HG02970 (cell line): ENCODE data around the gene NALF2.

Experiments
- ATAC-seq: cut with Tn5 transposase; IDR thresholded peaks from one replicate; pipeline ENCODE4 v1.9.1; 2021; ENCODE audit warnings: mild to moderate bottlenecking, moderate library complexity, moderate number of reproducible peaks; ENCODE audit not compliant: unreplicated experiment, low FRiP score

Gene NALF2

DNA sequence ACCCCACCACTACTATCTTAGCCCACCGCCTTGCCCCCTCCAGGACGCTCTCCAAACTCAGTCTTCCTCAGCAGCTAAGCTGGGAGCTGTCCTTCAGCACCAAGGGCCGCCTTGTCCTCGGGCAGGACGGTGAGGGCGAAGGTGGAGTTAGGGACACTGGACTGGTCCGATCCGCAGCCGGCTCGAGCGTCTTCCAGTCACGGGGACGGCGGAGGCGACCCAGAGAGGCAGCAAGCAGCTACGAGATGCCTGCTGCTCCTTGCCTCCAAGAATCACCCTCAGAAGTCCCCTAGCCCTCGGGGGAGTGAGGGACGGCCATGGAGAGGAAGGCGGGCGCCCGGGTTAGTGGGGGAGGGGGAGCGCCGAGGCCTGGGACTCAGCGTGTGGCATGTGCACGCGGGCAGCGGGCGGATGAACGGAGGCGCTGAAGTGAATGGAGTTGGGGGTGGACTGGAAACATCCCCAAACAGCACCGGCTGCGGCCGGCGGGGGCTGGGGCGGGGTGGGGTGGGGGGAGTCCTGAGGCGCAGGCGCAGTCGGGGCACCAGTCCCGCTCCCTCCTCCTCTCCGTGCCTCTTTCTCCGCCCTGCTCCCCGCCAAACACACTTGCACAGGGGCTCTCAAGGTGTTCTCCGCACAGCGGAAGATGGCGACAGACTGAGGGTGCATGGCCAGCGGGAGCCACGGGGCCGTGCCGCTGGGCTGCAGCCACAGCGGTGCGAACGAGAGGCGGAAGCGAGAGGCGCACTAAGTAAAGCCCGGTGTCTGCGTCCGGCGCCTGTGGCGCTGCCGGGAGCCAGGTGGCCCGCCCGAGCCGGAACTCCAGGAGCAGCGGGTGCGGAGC, at the start of gene NALF2:
Gene NALF2 (plus strand): TSS at position 545 of the 844 bp plus-strand sequence. CDS start 957 bp downstream, outside the sequence.
- no peak for ATAC-seq

DNA sequence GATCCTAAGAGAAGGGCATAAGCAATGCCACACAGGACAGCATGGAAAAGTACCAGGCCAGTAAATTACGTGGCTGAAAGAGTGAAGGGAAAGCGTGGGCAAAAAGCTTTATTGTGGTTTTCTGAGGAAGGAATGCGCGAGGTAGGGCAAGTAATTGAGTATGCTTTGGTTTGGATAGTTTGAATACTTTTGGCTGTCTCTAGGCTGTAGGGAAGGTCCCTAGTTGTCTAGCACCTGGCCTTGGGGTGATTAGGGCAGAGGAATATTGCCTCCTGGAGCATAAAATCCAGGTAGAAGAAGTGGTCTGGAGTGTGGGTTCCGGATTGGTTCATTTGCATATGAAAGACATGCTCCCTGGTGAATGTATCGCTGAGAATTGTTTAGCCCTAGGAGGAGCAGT, 46.4 kb upstream of the NALF2 start:
- no peak for ATAC-seq

DNA sequence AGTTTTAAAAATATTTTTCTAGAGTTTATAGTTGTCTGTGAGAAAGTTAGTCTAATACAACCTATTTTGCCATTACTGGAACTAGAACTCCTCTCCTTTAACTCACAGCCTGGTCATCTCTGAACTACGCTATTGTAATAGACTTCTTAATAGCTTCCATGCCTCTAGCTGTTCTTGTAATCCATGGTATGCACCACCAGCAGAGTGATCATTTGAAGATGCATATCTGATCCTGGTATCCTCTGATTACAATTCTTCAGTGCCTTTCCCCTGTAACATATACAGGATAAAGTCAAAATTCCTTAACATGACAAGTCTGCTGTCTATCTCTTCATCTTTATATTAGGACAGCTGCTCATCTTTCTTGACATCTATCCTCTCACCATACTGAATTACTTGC, 37.6 kb upstream of the NALF2 start:
- no peak for ATAC-seq

DNA sequence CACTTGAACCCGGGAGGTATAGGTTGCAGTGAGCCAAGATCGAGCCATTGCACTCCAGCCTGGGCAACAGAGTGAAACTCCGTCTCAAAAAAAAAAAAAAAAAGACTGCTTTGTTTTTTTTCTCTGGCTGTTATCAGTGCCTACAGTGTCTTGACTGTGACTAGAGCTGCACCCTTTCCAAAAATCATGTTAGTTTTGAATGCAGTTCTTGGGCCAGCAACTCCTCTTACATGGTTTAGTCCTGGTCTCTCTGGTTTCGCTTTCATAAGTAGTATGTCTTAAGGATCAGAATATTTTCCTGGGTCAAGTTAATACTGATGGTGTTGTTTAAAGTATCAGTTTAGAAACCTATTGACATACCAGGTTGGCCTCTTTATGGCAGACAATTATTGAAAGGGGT, 34.2 kb upstream of the NALF2 start:
- no peak for ATAC-seq

DNA sequence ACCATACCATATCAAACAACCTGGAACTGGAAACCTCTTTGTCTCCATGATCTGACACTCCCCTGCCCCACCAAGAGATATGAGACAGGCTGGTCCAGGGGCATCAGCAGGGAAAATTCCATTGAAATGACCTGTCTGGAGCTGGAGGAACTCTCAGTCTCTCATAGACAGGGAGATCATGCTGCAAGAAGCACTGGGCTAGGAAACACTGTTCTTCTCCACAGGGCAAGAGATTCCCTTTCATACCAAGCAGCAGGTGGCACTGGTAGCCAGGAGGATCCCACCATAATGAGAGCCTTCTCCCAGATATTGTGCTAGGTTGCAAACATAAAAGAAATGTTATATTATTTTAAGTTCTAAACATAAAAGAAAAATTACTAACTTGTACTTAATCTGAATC, 14.5 kb upstream of the NALF2 start:
- no peak for ATAC-seq

DNA sequence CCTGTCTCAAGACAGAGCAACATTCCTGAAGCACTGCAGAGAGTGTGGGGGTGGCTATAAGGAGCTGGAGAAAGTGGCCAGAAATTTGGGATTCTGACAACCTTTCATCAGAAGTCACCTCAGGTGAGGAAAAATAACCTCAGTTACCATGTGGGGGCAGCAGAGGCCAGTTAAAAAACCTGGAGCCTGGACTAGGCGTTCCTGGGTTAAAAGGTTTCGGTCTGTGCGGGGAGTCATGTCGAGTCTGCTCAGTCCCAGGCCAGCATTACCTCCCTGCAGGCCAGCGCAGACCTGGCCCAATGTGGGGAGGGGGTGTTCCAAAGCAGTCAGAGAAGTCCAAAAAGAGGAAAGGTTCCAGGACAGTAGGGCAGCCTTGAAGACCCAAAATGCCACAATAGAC, 10.9 kb upstream of the NALF2 start:
- ATAC-seq: no peak

DNA sequence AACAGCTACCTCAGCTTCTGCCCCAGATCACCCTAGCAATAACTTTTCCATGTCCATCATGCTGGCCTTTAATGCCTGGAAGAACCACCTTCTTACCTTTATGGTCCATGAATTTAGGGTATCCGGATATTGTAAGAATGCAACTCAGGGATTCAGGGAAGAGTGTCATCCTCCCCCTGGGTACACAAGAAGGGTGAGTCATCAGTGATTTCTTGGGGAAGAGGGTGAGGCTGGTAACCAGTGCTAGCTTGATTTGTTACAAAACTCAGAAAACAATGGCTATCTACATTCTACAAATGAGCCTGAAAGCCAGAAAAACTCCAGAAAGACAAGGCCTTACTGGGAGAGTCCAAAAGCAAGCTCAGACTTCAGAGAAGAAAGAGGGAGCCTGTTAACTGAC, 10.4 kb upstream of the NALF2 start:
- ATAC-seq: no peak

DNA sequence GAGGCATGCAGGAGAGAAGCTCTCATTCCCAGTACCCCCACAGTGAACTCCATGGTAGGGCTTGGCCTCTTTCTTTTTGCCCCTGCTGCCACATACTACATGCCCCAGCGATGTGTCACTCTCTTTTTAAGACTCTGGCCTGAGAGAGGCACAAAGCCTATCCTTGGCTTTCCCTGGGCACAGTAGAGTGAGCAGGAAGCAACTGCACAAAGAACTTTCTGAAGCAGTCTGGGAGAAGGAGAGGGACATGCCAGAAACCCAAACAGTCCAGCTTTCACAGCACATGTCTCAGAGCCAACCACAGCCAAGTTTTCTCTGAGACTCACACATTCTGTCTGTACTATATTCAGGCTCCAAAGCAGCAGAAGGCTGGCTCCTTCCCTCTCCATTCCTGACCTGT, 7.9 kb upstream of the NALF2 start:
- ATAC-seq: no peak

DNA sequence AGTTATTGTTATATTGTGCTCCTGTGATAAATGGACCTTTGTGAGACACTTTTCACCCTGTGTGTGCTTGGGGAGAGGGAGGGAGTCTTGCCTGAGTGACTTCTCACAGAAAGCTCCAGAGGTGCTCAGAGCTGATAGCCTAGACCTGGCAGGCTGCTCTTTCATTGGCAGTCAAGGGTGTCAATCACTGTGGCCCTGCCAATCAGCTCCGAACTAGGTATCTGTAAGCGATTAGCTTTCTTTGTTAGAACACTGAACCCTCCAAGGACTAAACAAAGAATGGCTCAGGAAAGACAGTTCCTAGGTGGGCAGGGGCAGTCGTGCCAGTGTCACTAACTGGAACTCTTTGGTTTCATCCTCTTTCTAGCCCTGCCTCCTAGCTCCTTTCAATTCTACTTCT, 2.7 kb upstream of the NALF2 start:
- no peak for ATAC-seq

DNA sequence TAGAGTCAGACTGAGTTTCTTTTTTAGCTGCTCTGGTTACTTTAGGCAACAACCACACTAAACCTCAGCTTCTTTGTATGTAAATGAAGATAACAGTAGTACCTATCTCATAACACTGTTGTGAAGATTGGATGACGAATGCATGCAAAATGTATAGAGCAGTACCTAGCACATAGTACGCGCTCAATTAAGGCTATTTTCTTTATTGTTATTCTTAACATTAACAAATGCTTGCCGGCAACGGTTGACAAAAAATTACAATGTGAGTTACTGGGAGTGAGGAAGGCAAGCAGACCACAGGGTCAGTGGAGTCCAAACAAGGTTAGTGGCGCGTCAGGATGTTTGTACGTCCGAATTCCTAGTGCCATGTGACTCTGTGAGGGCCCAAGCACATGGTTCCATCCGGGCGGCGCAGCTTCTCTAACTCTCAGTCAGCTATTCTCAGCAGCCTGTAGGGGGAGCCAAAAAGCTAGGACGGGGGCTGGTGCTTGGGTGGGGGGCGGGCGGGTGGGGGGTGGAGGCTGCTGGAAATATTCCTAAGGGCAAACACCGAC, 821 bp upstream of the NALF2 start:
- ATAC-seq: no peak

DNA sequence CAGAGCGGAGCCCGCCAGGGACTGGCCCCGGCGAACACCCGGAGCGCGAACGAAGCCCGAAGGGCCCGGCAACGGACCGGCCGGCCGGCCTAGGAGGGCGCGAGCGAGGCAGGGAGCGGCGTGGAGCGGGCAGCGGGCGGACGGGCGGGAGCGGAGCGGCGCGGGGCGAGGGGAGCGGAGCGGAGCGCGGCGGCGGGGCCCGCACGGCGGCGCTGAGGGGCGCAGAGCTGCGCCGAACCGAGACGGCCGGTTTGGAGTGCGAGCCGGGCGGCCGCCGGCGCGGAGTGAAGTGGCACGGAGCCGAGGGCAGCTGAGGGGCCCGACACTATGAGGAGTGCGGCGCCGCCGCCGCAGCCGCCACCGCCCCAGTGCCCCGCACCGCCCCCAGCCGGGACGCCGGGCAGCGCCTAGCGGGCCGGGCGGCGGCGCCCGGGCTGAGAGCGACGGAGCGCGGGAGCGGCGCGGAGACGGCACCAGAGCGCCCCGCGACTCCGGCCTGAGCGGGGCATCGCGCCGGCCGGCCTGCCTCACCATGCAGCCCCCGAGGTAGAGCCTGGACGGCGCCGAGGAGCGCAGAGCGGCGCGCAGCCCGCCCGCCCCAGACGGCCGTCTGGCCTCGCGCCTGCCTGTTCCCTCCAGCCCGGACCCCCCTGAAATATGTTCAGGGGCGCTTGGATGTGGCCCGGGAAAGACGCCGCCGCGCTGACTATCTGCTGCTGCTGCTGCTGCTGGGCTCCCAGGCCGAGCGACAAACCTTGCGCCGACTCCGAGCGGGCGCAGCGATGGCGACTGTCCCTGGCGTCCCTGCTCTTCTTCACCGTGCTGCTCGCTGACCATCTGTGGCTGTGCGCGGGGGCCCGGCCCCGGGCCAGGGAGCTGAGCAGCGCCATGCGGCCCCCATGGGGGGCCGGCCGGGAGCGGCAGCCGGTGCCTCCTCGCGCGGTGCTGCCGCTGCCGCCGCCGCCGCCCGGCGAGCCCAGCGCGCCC, 793 bp downstream of the NALF2 start:
- no peak for ATAC-seq

DNA sequence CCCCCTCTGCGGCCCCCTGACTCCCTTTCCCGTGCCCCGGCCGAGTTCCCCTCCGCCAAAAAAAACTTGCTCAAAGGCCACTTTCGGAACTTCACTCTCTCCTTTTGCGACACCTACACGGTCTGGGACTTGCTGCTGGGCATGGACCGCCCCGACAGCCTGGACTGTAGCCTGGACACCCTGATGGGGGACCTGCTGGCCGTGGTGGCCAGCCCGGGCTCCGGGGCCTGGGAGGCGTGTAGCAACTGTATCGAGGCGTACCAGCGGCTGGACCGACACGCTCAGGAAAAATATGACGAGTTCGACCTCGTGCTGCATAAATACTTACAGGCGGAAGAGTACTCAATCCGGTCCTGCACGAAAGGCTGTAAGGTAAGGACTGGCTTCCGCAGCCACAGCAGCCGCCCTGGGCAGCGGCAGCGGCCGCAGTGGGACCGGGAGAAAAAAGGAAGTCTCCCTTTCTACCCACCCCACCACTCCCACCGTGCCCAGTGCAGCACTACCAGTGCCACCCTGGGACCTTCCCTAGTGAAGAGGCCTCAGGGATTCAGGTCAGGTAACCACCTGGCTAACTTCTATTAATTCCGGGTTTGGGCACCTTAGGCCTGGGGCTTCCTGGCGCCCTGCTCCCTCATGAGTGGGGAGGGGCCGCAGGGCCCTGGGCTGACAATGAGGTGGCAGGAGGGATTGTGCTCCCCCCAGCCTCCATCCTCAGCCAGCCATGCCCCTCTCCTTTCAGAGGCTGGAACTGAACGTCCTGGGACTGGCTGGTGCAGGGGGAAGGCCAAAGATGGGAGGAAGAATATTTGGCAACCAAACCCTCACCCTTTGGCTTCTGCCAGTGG, 1.9 kb downstream of the NALF2 start:
- no peak for ATAC-seq

DNA sequence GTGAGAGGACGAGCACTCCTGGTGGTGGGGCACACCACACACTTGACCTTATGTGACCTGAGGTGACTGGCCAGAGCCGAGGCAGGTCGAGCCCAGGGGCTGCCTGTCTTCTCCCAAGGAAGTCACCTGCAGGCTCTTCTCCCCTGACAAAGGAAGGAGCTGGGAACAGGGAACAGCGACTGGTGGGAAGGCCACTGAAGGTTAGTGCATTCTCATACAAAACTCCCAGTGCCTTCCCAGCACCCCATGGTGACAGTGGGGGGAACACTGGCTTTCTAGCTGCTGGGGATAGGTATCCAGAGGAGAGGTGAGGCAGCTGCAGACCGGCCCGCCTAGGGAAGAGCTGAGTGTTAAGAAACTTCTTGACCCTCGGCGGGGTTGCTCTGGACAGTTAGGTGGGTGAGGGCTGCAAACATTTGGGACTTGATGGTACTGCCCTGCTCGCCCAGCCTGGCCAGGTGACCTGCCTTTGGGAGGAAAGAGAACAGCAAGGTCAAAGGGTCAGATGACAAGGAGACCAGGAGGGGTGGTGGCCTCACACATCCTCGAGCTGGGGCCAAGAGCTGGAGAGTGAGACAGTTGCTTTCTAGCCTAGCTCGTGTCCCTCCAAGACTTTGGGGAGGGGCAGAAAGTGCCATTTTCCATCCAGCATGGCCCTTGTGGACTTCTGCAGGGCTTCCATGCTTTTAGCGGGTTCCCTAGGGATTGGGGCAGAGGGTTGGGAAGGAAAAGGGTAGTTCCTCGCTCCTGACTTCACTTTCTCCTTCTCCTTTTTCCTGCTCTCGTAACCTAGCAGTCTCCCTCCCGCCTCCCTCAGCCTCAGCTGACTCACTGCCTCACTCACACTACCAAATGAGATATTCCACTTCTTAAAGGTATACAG, 2.7 kb downstream of the NALF2 start:
- ATAC-seq: no peak

DNA sequence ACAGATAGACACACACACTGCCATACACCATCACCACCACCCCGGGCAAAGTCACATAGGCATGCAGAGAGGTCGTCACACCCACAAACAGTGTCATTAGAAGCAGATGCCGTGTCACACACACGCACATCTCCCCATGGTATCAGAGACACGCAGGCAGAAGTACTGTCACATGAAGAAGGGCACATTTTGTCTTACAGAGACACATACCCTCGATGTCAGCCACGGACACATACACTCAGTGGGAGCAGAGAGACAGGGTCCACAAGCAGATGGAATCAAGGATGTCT, 3.3 kb downstream of the NALF2 start:
- no peak for ATAC-seq

DNA sequence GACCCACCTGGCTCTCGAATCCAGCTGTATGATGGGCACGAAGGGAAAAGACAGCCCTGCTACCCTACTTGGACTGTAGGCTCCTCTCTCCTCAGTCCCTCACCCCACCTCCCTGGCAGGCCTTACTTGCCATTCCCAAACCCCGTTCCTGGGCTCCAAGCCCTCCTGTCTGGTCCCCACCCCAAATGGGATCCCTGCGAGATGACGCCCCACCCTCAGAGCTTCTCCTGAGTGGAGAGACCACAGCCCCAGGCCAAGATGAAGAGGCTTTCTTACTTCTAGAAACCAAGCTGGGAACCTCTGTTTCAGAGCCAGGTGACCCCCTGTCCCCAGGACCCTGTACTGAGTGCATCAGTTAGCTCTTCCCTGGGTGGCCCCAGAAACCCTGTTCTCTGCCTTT, 4.5 kb downstream of the NALF2 start:
- no peak for ATAC-seq

DNA sequence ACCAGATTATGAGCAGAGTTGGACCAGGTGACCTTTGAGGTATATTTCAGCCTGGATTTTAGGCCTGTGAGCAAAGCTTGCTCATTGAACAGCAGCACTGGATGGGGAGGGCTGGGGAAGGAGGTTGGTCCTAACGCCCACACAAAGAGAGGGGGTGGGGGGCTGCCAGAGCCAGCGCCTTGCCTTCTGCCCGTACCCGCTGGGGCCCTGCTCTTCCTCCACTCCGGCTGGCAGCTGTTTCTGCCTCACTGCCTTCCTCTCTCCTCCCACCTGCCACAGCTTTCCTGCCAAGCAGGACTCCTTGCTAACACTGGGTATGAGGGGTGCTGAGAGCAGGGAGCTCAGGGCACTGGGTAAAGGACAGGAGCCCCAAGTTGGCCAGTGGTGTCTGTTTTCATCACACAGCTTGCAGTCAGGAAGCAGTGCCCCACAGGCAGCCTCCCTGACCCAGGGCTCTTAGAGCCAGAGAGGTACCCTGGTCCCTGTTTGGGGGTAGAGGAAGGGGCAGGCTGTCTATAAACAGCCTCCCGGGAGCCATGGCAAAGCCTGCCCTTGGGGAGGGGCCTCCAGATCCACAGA, 6.1 kb downstream of the NALF2 start:
- no peak for ATAC-seq

DNA sequence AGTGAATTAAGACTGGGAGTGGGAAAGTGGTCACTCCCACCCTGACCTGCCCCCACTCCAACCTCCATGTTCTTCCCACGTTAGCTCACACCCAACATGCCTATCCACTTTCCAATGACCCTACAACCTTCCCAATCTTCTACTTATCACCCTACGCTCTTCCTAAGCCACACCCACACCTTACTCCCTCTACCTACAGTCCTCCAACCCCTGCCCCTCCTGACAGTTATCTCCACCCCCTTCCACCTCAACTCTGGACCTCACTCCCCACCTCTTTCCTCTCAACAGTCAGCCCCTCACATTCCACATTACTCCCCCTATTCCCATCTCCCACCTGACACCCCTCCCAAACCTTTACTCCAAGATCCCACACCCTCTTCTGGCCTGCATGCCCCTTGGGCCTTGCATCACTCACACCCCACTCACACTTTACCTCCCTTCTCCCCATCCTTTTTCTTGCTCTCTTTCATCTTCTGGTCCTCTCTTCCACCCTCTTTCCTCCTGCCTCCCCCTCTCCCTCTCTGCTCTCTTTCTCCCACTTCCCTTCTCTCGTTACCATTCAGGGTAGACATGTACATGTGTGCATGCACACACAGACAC, 6.9 kb downstream of the NALF2 start:
- no peak for ATAC-seq

DNA sequence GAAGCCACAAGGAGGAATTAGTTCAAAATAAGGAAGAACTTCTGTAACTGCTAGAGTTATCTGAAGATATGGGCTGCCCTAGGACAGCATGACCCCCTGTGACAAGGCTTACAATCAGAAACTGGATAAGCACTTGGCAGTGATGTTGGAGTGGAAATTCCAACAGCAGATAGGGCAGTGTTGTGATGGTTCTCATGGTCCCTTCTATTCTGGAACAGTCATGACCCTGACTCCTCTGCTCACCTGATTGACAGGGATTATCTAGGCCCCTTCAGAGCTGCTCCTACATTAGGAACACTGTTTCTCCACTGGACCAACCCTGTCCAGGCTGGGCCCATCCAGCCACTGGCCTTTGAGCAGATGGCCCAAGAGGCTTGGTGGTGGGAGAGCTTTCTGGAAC, 17.9 kb downstream of the NALF2 start:
- ATAC-seq: no peak

DNA sequence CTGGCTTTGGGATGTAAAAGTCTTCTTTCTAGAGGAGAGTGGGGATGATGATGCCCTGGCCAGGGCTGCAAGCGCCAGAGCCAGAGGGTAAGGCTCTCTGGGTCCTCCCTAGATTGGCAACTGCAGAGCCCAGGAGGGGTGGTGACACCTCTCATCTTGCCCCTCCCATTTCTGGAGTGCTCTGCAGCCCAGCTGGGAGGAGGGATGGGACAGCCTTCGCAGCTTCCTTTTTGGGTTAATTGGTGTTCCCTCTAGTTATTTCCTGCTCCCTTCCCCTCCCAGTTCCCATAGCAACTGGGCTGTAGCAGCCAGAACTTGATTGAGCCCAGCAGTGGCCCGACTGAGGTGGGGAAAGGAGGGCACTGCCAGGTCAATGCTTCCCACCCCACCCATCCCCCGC, 19.2 kb downstream of the NALF2 start:
- ATAC-seq: no peak
